ENCODE measurements around the gene ISCA2.

The ISCA2 gene

GRCh38 chr14:74521756-74522155 is 28.2 kb downstream of the ISCA2 start:
- TF ChIP-seq, protein P1, sequence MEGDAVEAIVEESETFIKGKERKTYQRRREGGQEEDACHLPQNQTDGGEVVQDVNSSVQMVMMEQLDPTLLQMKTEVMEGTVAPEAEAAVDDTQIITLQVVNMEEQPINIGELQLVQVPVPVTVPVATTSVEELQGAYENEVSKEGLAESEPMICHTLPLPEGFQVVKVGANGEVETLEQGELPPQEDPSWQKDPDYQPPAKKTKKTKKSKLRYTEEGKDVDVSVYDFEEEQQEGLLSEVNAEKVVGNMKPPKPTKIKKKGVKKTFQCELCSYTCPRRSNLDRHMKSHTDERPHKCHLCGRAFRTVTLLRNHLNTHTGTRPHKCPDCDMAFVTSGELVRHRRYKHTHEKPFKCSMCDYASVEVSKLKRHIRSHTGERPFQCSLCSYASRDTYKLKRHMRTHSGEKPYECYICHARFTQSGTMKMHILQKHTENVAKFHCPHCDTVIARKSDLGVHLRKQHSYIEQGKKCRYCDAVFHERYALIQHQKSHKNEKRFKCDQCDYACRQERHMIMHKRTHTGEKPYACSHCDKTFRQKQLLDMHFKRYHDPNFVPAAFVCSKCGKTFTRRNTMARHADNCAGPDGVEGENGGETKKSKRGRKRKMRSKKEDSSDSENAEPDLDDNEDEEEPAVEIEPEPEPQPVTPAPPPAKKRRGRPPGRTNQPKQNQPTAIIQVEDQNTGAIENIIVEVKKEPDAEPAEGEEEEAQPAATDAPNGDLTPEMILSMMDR (IDR thresholded peaks at IDR 0.05; ENCODE audit: low read length, missing control alignments): no peak
- H3K4me3 ChIP-seq (replicated peaks; ENCODE audit: low read depth, low read length): no peak overlapping the region
- DNase-seq (ENCODE audit: low read depth): no peak

GRCh38 chr14:74522740-74523139 is 29.2 kb downstream of the ISCA2 start:
- no peak overlapping the region for H3K4me3 ChIP-seq (replicated peaks; ENCODE audit: low read depth, low read length)
- TF ChIP-seq, protein P1 (IDR thresholded peaks at IDR 0.05; ENCODE audit: low read length, missing control alignments): no peak
- DNase-seq (ENCODE audit: low read depth): no peak

DNA sequence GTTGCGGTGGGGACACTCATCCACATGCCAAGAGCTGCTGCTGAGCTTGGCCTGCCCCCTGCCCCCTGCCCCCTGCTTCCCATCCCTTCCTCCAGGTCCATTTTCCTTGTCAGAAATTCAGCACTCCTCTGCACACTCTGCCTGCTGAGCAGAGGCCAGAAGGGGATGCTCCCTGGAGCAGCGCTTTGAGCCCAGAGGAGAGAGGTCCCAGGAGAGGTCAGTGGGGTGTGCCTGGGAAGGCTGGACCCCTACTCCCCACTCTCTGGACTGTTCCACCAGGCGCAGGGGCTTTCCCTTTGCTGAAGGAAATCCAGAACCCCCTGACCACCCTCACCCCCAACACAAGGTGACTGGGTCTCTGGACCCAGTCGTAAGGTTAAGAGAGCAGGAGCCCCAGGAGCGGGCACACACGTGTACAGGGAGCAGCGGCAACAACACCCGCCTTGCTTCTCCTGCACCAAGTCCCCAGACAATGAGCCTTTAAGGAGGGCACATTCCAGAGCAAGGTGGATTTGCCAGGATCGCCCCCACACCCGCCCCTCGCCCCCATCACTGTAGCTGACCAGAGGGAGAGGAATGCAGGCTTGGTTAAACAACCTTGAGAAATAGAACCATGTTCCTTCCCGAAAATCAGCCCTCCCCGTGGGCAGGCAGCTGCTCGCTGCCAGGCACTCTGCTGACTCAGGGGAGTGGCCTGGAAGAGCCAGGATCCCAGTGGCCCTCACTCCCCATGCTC is 30.7 kb downstream of the ISCA2 start:
- TF ChIP-seq, protein P1 (IDR thresholded peaks at IDR 0.05; ENCODE audit: low read length, missing control alignments): no peak
- H3K4me3 ChIP-seq (replicated peaks; ENCODE audit: low read depth, low read length): no peak overlapping the region
- DNase-seq (ENCODE audit: low read depth): peak; percentile 13

- TF ChIP-seq, protein P1 (IDR thresholded peaks at IDR 0.05; ENCODE audit: low read length, missing control alignments): no peak
- no peak overlapping the region for H3K4me3 ChIP-seq (replicated peaks; ENCODE audit: low read depth, low read length)
- no peak for DNase-seq (ENCODE audit: low read depth)
Measured at GRCh38 chr14:74524812-74525135, 31.2 kb downstream of the ISCA2 start.

- no peak for DNase-seq (ENCODE audit: low read depth)
- TF ChIP-seq, protein P1 (IDR thresholded peaks at IDR 0.05; ENCODE audit: low read length, missing control alignments): no peak
Measured at GRCh38 chr14:74525361-74525851, 31.8 kb downstream of the ISCA2 start.

DNA sequence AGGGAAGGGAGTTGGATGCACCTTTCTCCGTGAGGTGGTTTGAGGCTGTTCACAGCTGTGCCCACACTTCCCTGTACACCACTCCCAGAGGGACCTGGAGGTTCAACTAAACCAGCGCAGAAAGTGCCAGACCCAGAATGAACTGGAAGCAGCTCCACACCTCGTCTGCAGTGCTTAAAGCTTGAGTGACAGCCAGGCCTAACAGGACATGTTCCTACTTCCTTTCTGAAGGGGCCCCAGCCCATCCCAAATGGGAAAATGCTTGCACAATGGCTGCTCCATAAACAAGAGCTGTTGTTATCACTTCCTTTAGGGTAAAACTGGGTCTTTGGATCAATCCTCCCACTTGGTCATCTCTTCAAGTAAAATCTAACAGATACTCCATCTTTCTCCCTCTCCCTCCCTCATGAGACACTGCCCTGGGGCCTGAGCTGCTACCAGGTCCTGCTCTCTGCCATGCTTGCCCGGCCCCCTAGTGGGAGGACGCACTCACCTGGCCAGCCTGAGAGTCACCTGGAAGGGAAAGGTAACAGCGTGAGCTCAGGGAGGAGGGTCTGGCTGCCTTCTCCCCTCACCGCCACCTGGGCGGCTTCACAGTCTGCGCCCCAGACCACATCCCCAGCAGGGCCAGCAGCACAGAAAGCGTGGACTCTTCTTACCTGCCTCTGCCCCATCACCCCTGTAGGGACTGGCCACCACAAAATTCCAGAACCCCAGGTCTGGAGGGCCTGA is 33.5 kb downstream of the ISCA2 start:
- H3K4me3 ChIP-seq (replicated peaks; ENCODE audit: low read depth, low read length): no peak overlapping the region
- peak; percentile 20 for DNase-seq (ENCODE audit: low read depth)

More at GRCh38 chr14:74525361-74525851, 31.8 kb downstream of the ISCA2 start:
- no peak overlapping the region for H3K4me3 ChIP-seq (replicated peaks; ENCODE audit: low read depth, low read length)

More for the DNA sequence above, 33.5 kb downstream of the ISCA2 start:
- TF ChIP-seq, protein P1 (IDR thresholded peaks at IDR 0.05; ENCODE audit: low read length, missing control alignments): no peak
